ENCODE measurements around the gene FOSL2. TPM values are rescaled to one million over a fixed set of nuclear protein-coding genes. Genes with fewer than 3 reads are reported as not detected.

The FOSL2 gene
- polyA plus RNA-seq, 1 of the 3 experiments (the other 2 are of a cell fraction), result 41.7 TPM

DNA sequence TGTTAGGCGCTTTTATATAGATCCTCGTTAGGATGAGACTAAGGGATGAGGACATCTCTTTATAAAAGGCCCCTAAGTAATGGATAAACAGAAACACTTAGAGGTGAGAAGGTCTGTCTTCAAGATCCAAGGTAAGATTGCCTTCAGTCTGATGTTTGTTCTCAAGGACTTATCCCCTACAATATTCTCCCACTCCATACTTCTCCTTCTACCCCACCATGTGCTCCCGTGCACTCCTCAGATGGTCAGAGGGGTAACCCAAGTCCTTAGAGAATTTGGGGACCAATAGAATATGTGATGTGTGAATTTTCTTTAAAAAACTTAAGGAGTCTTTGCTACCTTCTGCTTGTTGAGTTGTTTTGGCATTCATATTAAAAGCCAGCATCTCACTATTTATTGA, 23.1 kb downstream of the FOSL2 start:
- Histone ChIP-seq H3K4me3 (ENCODE audit: low read depth in 2 of 2, low read length in 1 of 2) (no peak overlapping the region), H2AFZ (ENCODE audit: low read depth) (no peak overlapping the region), H3K4me2 (no peak overlapping the region), H3K36me3 (replicated peaks in 1 of 2; ENCODE audit: control insufficient read depth in 1 of 2, insufficient read depth in 2 of 2, low read length in 1 of 2) (peaks cover 36 to 44% of the 10 kb centered on the region in 2 experiments), H3K79me2 (ENCODE audit: insufficient read depth) (peaks cover 30% of the 10 kb centered on the region; the same call in 1 of the 2 replicates), H3K4me1 (ENCODE audit: control insufficient read depth in 1 of 2, insufficient read depth in 2 of 2, low read depth in 1 of 2, low read length in 1 of 2) (no peaks in the 10 kb centered on the region), H3K9me2 (no peaks in the 10 kb centered on the region), H3K27ac (ENCODE audit: low read depth in 2 of 2, low read length in 1 of 2) (no peak overlapping the region), H3K9ac (no peak overlapping the region), H3K27me3 (ENCODE audit: insufficient read depth) (no peaks in the 10 kb centered on the region), H3K9me3 (no peaks in the 10 kb centered on the region), H4K20me1 (ENCODE audit: insufficient read depth) (peaks cover 29% of the 10 kb centered on the region; the same call in 1 of the 2 replicates), H3F3A (replicated peaks; ENCODE audit: insufficient read depth) (peaks cover 28% of the 10 kb centered on the region)
- no peak for DNase-seq
- CTCF ChIA-PET, result interaction anchor here (2.6 kb wide), 1 partner anchor 662 kb away, joined by 7 read pairs; no protein-coding TSS in a partner anchor
- POLR2A ChIA-PET, result no interaction called here
- TF ChIP-seq NFIC (IDR thresholded peaks at IDR 0.05; ENCODE audit: borderline replicate concordance), result no peak
- TF ChIP-seq MEF2A (IDR thresholded peaks at IDR 0.05; ENCODE audit: borderline replicate concordance, low read depth), result no peak
- TF ChIP-seq TAF1 (IDR thresholded peaks at IDR 0.05; ENCODE audit: borderline replicate concordance, low read depth, low read length), result no peak
- TF ChIP-seq POLR2AphosphoS5 (IDR thresholded peaks at IDR 0.05; ENCODE audit: low read depth, low read length), result 0 out of 2 replicates have a peak, but pooled peaks have one; percentile 15
- TF ChIP-seq, protein P1, sequence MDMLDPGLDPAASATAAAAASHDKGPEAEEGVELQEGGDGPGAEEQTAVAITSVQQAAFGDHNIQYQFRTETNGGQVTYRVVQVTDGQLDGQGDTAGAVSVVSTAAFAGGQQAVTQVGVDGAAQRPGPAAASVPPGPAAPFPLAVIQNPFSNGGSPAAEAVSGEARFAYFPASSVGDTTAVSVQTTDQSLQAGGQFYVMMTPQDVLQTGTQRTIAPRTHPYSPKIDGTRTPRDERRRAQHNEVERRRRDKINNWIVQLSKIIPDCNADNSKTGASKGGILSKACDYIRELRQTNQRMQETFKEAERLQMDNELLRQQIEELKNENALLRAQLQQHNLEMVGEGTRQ (IDR thresholded peaks at IDR 0.05; ENCODE audit: borderline replicate concordance, low read depth, low read length), result no peak
- TF ChIP-seq, protein P2, sequence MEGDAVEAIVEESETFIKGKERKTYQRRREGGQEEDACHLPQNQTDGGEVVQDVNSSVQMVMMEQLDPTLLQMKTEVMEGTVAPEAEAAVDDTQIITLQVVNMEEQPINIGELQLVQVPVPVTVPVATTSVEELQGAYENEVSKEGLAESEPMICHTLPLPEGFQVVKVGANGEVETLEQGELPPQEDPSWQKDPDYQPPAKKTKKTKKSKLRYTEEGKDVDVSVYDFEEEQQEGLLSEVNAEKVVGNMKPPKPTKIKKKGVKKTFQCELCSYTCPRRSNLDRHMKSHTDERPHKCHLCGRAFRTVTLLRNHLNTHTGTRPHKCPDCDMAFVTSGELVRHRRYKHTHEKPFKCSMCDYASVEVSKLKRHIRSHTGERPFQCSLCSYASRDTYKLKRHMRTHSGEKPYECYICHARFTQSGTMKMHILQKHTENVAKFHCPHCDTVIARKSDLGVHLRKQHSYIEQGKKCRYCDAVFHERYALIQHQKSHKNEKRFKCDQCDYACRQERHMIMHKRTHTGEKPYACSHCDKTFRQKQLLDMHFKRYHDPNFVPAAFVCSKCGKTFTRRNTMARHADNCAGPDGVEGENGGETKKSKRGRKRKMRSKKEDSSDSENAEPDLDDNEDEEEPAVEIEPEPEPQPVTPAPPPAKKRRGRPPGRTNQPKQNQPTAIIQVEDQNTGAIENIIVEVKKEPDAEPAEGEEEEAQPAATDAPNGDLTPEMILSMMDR (IDR thresholded peaks at IDR 0.05), result no peak
- TF ChIP-seq, protein P3, sequence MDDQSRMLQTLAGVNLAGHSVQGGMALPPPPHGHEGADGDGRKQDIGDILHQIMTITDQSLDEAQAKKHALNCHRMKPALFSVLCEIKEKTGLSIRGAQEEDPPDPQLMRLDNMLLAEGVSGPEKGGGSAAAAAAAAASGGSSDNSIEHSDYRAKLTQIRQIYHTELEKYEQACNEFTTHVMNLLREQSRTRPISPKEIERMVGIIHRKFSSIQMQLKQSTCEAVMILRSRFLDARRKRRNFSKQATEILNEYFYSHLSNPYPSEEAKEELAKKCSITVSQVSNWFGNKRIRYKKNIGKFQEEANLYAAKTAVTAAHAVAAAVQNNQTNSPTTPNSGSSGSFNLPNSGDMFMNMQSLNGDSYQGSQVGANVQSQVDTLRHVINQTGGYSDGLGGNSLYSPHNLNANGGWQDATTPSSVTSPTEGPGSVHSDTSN (IDR thresholded peaks at IDR 0.05), result no peak
- TF ChIP-seq RCOR1 (IDR thresholded peaks at IDR 0.05; ENCODE audit: low read length), result no peak
- 95% methylated on average over 3 of the region's 3 CpGs for WGBS (ENCODE audit: low lambda C conversion rate)

- Histone ChIP-seq H3K9me2 (no peaks in the 10 kb centered on the region), H3K4me2 (no peak overlapping the region), H3K4me3 (ENCODE audit: low read depth in 2 of 2, low read length in 1 of 2) (no peak overlapping the region), H3K9ac (no peak overlapping the region), H4K20me1 (ENCODE audit: insufficient read depth) (peaks cover 6% of the 10 kb centered on the region; the same call in 1 of the 2 replicates), H3K36me3 (replicated peaks in 1 of 2; ENCODE audit: control insufficient read depth in 1 of 2, insufficient read depth in 2 of 2, low read length in 1 of 2) (peaks cover 16 to 28% of the 10 kb centered on the region in 2 experiments), H3K9me3 (no peaks in the 10 kb centered on the region), H3K27ac (ENCODE audit: low read depth in 2 of 2, low read length in 1 of 2) (no peak overlapping the region), H2AFZ (ENCODE audit: low read depth) (no peak overlapping the region), H3F3A (replicated peaks; ENCODE audit: insufficient read depth) (peaks cover 34% of the 10 kb centered on the region), H3K27me3 (ENCODE audit: insufficient read depth) (no peaks in the 10 kb centered on the region), H3K4me1 (ENCODE audit: control insufficient read depth in 1 of 2, insufficient read depth in 2 of 2, low read depth in 1 of 2, low read length in 1 of 2) (peaks cover 2 to 5% of the 10 kb centered on the region in 2 experiments; a peak in 3 of 4 replicates), H3K79me2 (ENCODE audit: insufficient read depth) (peaks cover 8% of the 10 kb centered on the region; the same call in 1 of the 2 replicates)
- ChIA-PET CTCF (interaction anchor here (1.2 to 1.4 kb wide), 4 partner anchors 9 to 735 kb away, joined by 3 to 6 read pairs (median 4); no protein-coding TSS in a partner anchor), POLR2A (no interaction called here)
- WGBS (ENCODE audit: low lambda C conversion rate), result 96% methylated on average over 3 of the region's 3 CpGs
- TF ChIP-seq RFX5 (IDR thresholded peaks at IDR 0.05; ENCODE audit: low read length) (no peak), POLR2AphosphoS5 (IDR thresholded peaks at IDR 0.05; ENCODE audit: low read depth, low read length) (peak; percentile 6; the same call in 1 of the 2 replicates)
- DNase-seq, result no peak
These were observed 26.3 kb downstream of the FOSL2 start for GRCh38 chr2:28419003-28419402.
